Panc1 (cell line): ENCODE measurements around the gene NEAT1. TPM values are rescaled to one million over a fixed set of nuclear protein-coding genes. Genes with fewer than 3 reads are reported as not detected.

Source experiments
- ATAC-seq: fragments of 200-7000 bp; cut with Tn5 transposase; 2 replicates; pipeline ENCODE4 v1.9.1; 2020; ENCODE audit warnings: mild to moderate bottlenecking, moderate library complexity
- BruUV-seq: library from RNA; stranded (reverse); fragments of 400-500 nt; replicated peaks from 2 replicates; lab custom pipeline; 2021; lab: Mats Ljungman, UMichigan
- CTCF ChIA-PET: fragments of 300-600 bp; sonication (Branson Sonifier 250); formaldehyde crosslinking; loops from one replicate; lab custom pipeline; 2022; ENCODE audit warnings: antibody characterized with exemption; lab: Charles Lee
- POLR2A ChIA-PET: fragments of 300-600 bp; sonication (Branson Sonifier 250); formaldehyde crosslinking; loops from one replicate; lab custom pipeline; 2022; ENCODE audit warnings: antibody characterized with exemption; lab: Charles Lee
- DNase-seq: peaks from one replicate; pipeline ENCODE4 v3.0.0-alpha.2; 2010; ENCODE audit warnings: low read depth, low spot score
- H3K27ac ChIP-seq: 2 replicates; pipeline ENCODE4 v1.5.1; 2011; ENCODE audit warnings: mild to moderate bottlenecking, low read length, inconsistent platforms
- H3K27me3 ChIP-seq: fragments of 200-500 bp; sonication (Bioruptor generic); 2 replicates; pipeline ENCODE4 v1.6.0; 2014; ENCODE audit warnings: low read length, inconsistent platforms; ENCODE audit not compliant: control insufficient read depth, insufficient read depth
- H3K36me3 ChIP-seq: fragments of 200-500 bp; sonication (Bioruptor generic); 2 replicates; pipeline ENCODE4 v1.5.1; 2014; ENCODE audit warnings: inconsistent platforms, mild to moderate bottlenecking, low read length, moderate library complexity; ENCODE audit not compliant: control insufficient read depth, insufficient read depth
- H3K4me1 ChIP-seq: 2 replicates; pipeline ENCODE4 v1.5.1; 2011; ENCODE audit warnings: inconsistent platforms, mild to moderate bottlenecking, low read length, moderate library complexity; ENCODE audit not compliant: control insufficient read depth, insufficient read depth
- H3K4me3 ChIP-seq, 2 experiments: 2 replicates each; pipeline ENCODE4 v1.5.1; 2011 to 2012; ENCODE audit warnings: low read depth in 2 of 2, low read length in 2 of 2, mild to moderate bottlenecking in 2 of 2, inconsistent platforms in 1 of 2, moderate library complexity in 1 of 2
- H3K9me3 ChIP-seq: fragments of 200-500 bp; sonication (Bioruptor generic); 2 replicates; pipeline ENCODE4 v1.5.1; 2014; ENCODE audit warnings: low read depth, mild to moderate bottlenecking, inconsistent platforms, low read length, moderate library complexity; ENCODE audit not compliant: control insufficient read depth, insufficient read depth
- CTCF ChIP-seq: fragments of 450-650 bp; IDR thresholded peaks from 2 replicates; pipeline ENCODE4 v1.5.1; 2017; ENCODE audit warnings: mild to moderate bottlenecking
- POLR2AphosphoS5 ChIP-seq: IDR thresholded peaks from 2 replicates; pipeline ENCODE4 v1.6.1; 2012; ENCODE audit warnings: mild to moderate bottlenecking, low read depth, low read length, moderate library complexity
- REST ChIP-seq, 2 experiments: IDR thresholded peaks; 2 replicates each; pipeline ENCODE4 v1.6.1; 2011 to 2012; ENCODE audit warnings: low read depth in 2 of 2, control low read depth in 1 of 2, low read length in 1 of 2, mild to moderate bottlenecking in 1 of 2, moderate library complexity in 1 of 2; ENCODE audit not compliant: insufficient read depth in 1 of 2
- SIN3A ChIP-seq: IDR thresholded peaks from 2 replicates; pipeline ENCODE4 v1.6.1; 2012; ENCODE audit warnings: low read depth, mild to moderate bottlenecking, low read length, moderate library complexity, borderline replicate concordance; ENCODE audit not compliant: insufficient read depth
- TCF7L2 ChIP-seq: IDR thresholded peaks from 2 replicates; pipeline ENCODE4 v1.6.1; 2011; ENCODE audit warnings: mild to moderate bottlenecking, low read depth, low read length, inconsistent platforms
- in situ Hi-C: cut with HindIII; loops from 2 replicates; pipeline ENCODE4 v1.10.0; 2016; ENCODE audit warnings: low sequenced_read_pairs, low pct_unique_long_range_greater_than_20kb
- intact Hi-C: fragments of 100-400 bp; cut with micrococcal nuclease; formaldehyde crosslinking; loops from one replicate; pipeline ENCODE4 v1.10.0; 2022; ENCODE audit not compliant: unreplicated experiment
- total RNA-seq: library from RNA; stranded (reverse); gene quantifications from one replicate; pipeline ENCODE4 v1.2.1, GENCODE V29; 2021; ENCODE audit not compliant: unreplicated experiment

The NEAT1 gene
- total RNA-seq, 1 experiment from 2014 or later: 731 TPM

- intact Hi-C loops (no loop called here), in situ Hi-C loops (no loop called here)
- H3K4me1 ChIP-seq: peaks cover 87% of the 10 kb centered on the region
- DNase-seq (no peak), ATAC-seq (no peak)
- no peaks in the 10 kb centered on the region for H3K9me3 ChIP-seq
- no peaks in the 10 kb centered on the region for H3K36me3 ChIP-seq
- no peak overlapping the region for H3K4me3 ChIP-seq
- peak overlapping the region; percentile 100 for H3K27ac ChIP-seq
- ChIA-PET CTCF (no interaction called here), POLR2A (interaction anchor here (0.6 to 8.5 kb wide), 9 partner anchors 9 to 67 kb away, joined by 3 to 250 read pairs (median 8); partner anchors contain the start of genes MALAT1 and NEAT1)
- TSS peak; percentile 87 for BruUV-seq
- TF ChIP-seq TCF7L2 (peak; percentile 17; the same call in 1 of the 2 replicates), REST (IDR thresholded peaks at IDR 0.05; ENCODE audit: insufficient read depth in 1 of 2, low read depth in 2 of 2, low read length in 1 of 2) (no peak), CTCF (no peak)
- H3K27me3 ChIP-seq: no peaks in the 10 kb centered on the region
Measured at GRCh38 chr11:65486570-65487466, 64.2 kb downstream of the NEAT1 start.

- Histone ChIP-seq H3K27ac (peak overlapping the region; percentile 100), H3K9me3 (no peaks in the 10 kb centered on the region), H3K27me3 (no peaks in the 10 kb centered on the region), H3K4me3 (0 out of 4 replicates have a peak overlapping the region, but pooled peaks of 1 of the 2 experiments have one; percentile 3), H3K36me3 (no peaks in the 10 kb centered on the region), H3K4me1 (peaks cover 87% of the 10 kb centered on the region)
- peak; percentile 82 for ATAC-seq
- intact Hi-C loops: no loop called here
- no TSS peak for BruUV-seq
- in situ Hi-C loops: no loop called here
- ChIA-PET CTCF (no interaction called here), POLR2A (interaction anchor here (0.6 to 8.5 kb wide), 9 partner anchors 10 to 67 kb away, joined by 3 to 250 read pairs (median 8); partner anchors contain the start of genes MALAT1 and NEAT1)
- DNase-seq: peak; percentile 96
- TF ChIP-seq TCF7L2: peak; percentile 3; the same call in 1 of the 2 replicates
- no peak for TF ChIP-seq REST (IDR thresholded peaks at IDR 0.05; ENCODE audit: insufficient read depth in 1 of 2, low read depth in 2 of 2, low read length in 1 of 2)
- TF ChIP-seq POLR2AphosphoS5: 0 out of 2 replicates have a peak, but pooled peaks have one; percentile 13
- no peak for TF ChIP-seq CTCF
- TF ChIP-seq SIN3A: no peak
Measured at GRCh38 chr11:65487467-65488272, 65.1 kb downstream of the NEAT1 start.
